GM18870 (cell line): Measurements from ENCODE around the gene TMEM86B.

ENCODE experiments used
- ATAC-seq: cut with Tn5 transposase; IDR thresholded peaks from one replicate; pipeline ENCODE4 v1.9.1; 2021; ENCODE audit warnings: moderate library complexity; ENCODE audit not compliant: unreplicated experiment

Gene TMEM86B

GRCh38 chr19:55228403-55229031 lies at the start of gene TMEM86B:
TMEM86B (minus strand) TSS chr19:55228763; CDS start chr19:55228741, 22 bp downstream.
- no peak for ATAC-seq

GRCh38 chr19:55277494-55277893 lies 48.9 kb upstream of the TMEM86B start:
- ATAC-seq: no peak

GRCh38 chr19:55276720-55277430 lies 48.3 kb upstream of the TMEM86B start:
- ATAC-seq: no peak

- peak; percentile 65 for ATAC-seq
Measured at GRCh38 chr19:55275851-55276719, 47.5 kb upstream of the TMEM86B start.

- no peak for ATAC-seq
Measured at GRCh38 chr19:55273978-55274707, 45.6 kb upstream of the TMEM86B start.

GRCh38 chr19:55272142-55272541 lies 43.6 kb upstream of the TMEM86B start:
- no peak for ATAC-seq

GRCh38 chr19:55270172-55270942 lies 41.8 kb upstream of the TMEM86B start:
- ATAC-seq: no peak

- no peak for ATAC-seq
Measured at GRCh38 chr19:55269299-55269698, 40.7 kb upstream of the TMEM86B start.

- ATAC-seq: no peak
Measured at GRCh38 chr19:55266840-55267239, 38.3 kb upstream of the TMEM86B start.

GRCh38 chr19:55266404-55266803 lies 37.8 kb upstream of the TMEM86B start:
- ATAC-seq: no peak

GRCh38 chr19:55265723-55266386 lies 37.3 kb upstream of the TMEM86B start:
- ATAC-seq: no peak

GRCh38 chr19:55265173-55265572 lies 36.6 kb upstream of the TMEM86B start:
- no peak for ATAC-seq

- no peak for ATAC-seq
Measured at GRCh38 chr19:55264531-55264930, 36.0 kb upstream of the TMEM86B start.

- no peak for ATAC-seq
Measured at GRCh38 chr19:55262359-55262758, 33.8 kb upstream of the TMEM86B start.

GRCh38 chr19:55261671-55262126 lies 33.1 kb upstream of the TMEM86B start:
- ATAC-seq: no peak

- peak; percentile 1 for ATAC-seq
Measured at GRCh38 chr19:55259540-55260210, 31.1 kb upstream of the TMEM86B start.

- ATAC-seq: peak; percentile 75
Measured at GRCh38 chr19:55258828-55259539, 30.4 kb upstream of the TMEM86B start, which contains the start of gene PPP6R1. PPP6R1 (minus strand) TSS chr19:55259017; CDS start chr19:55247103, 11,914 bp downstream.

GRCh38 chr19:55258476-55258827 lies 29.9 kb upstream of the TMEM86B start:
- ATAC-seq: no peak
